Fibroblast of the aortic adventitia (primary cell): ENCODE data around the gene RPL13. TPM values are rescaled to one million over a fixed set of nuclear protein-coding genes. Genes with fewer than 3 reads are reported as not detected.
A peak's percentile ranks its signal among the peaks of the same experiment; 100 is the strongest.
"Not testable (repeated sequence)": the region's sequence is repeated elsewhere in the genome, so short reads cannot be mapped to it uniquely, and the experiment has no call there.

ENCODE experiments used
- DNase-seq: peaks from one replicate; pipeline ENCODE4 v3.0.0-alpha.2; 2010; ENCODE audit warnings: low read depth
- H3K4me3 ChIP-seq: 2 replicates; pipeline ENCODE4 v1.5.1; 2011; ENCODE audit warnings: low read depth, mild to moderate bottlenecking, control low read depth, low read length, moderate library complexity
- total RNA-seq: library from RNA; depleted of rRNA; stranded (reverse); fragments of >200 nt; gene quantifications from 2 replicates; pipeline ENCODE4 v1.2.3, GENCODE V29; 2012; ENCODE audit warnings: low replicate concordance
- TF ChIP-seq, protein P1 (sequence below): IDR thresholded peaks from 2 replicates; pipeline ENCODE4 v1.5.1; 2011; ENCODE audit warnings: mild to moderate bottlenecking, low read length, control low read depth, inconsistent platforms; ENCODE audit not compliant: insufficient read depth

RPL13 gene
- total RNA-seq, 1 donor, result 3,366 TPM

DNA sequence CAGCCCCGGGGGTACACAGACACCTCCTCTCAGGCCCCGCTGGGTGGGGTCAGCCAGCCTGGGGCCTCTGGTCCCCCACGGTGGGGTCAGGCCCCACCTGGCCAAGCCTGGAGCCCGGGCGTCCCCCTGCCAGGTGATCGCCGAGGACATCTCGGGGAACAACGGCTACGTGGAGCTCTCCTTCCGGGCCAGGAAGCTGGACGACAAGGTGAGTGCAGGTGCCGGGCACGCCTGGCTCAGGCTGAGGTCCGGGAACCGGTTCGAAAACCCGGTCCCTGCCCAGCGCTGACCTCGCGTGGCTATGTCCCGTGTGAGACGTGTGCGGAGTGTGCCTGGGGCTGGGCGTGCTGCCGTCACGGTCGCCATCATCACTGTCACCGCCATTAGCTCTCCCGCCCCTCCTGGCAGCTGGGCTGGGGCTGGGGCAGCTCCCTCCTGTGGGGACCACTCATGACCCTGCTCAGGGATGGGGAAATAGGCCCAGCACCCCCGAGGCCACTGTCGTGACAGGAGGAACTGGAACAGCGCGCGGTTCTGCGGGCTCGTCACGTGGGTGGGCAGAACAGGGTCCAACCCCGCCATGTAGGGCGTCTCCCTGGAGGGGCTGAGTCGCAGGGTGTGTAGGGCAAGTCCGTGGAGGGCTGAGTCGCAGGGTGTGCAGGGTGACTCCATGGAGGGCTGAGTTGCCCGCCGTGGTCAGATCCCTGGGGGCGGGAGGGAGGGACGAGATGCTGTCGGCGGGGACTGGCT, 23.6 kb downstream of the RPL13 start:
- no peak overlapping the region for H3K4me3 ChIP-seq
- TF ChIP-seq, protein P1, sequence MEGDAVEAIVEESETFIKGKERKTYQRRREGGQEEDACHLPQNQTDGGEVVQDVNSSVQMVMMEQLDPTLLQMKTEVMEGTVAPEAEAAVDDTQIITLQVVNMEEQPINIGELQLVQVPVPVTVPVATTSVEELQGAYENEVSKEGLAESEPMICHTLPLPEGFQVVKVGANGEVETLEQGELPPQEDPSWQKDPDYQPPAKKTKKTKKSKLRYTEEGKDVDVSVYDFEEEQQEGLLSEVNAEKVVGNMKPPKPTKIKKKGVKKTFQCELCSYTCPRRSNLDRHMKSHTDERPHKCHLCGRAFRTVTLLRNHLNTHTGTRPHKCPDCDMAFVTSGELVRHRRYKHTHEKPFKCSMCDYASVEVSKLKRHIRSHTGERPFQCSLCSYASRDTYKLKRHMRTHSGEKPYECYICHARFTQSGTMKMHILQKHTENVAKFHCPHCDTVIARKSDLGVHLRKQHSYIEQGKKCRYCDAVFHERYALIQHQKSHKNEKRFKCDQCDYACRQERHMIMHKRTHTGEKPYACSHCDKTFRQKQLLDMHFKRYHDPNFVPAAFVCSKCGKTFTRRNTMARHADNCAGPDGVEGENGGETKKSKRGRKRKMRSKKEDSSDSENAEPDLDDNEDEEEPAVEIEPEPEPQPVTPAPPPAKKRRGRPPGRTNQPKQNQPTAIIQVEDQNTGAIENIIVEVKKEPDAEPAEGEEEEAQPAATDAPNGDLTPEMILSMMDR, result no peak
- no peak for DNase-seq

DNA sequence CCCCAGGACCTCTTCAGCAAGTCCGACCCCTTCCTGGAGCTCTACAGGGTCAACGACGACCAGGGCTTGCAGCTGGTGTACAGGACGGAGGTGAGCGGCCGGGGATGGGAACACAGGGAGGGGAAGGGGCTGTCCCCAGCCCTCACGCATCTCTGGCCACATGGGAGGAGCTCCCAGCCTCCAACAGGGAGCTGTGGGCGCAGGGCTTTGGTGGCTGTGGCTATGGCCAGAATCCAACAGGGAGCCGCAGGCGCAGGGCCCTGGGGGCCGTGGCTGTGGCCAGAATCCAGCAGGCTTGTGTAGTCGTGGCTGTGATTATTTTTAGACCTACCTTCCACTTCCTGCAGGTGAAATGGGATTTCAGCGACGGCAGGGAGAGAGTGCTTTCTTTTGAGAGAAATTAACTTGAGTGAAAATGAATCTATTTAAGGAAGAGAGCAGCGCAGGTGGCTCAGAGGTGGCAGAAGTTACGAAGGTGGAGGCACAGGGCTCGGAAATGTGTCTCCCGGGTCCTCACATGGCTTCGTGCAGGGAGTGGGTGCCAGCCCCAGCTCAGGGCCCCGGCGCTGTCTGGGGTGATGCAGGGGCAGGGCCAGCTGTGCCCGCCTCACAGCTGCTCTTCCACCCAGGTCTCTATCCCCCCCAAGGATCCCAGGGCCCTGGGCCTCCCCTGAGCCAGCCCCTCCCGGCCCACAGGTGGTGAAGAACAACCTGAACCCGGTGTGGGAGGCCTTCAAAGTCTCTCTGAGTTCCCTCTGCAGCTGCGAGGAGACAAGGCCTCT, 24.5 kb downstream of the RPL13 start:
- H3K4me3 ChIP-seq, result no peak overlapping the region
- DNase-seq, result no peak
- TF ChIP-seq, protein P1, result no peak

DNA sequence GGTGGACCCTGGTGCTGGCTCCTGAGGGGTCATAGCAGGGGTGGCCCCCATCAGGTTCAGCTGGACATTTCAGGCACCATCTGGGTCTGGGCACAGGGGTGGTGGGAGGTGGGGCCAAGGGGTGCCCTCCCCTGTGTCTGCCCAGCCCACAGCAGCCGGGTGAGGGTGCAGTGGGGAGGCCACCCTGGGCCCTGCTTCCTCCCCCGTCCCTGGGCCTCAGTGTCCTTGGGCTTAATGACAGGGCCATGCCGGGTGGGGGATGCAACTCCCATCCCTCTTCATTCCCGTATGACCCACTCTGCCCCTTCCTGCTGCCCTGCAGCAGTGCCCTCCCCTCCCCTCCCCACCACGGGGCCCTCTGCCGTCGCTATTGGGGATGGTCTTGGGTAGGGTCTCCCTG, 25.7 kb downstream of the RPL13 start:
- TF ChIP-seq, protein P1, result no peak
- no peak for DNase-seq

DNA sequence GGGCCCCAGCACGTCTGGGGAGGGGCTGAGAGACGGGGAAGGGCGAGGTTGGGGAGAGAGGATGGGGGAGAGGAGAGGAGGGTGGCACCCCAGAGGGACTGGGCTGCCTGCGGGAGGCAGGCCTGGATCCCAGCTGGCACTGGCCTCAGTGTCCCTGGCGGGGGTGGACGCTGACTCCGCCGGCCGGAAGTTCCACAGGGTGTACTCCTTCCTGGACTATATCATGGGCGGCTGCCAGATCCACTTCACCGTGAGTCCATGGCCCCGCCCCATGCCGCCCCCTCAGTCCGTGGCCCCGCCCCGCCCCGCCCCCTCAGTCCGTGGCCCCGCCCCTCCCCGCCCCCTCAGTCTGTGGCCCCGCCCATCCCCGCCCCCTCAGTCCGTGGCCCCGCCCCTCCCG, 26.4 kb downstream of the RPL13 start:
- DNase-seq, result peak; percentile 54
- H3K4me3 ChIP-seq, result no peak overlapping the region
- TF ChIP-seq, protein P1, result no peak

More for the DNA sequence above, 25.7 kb downstream of the RPL13 start:
- no peak overlapping the region for H3K4me3 ChIP-seq

DNA sequence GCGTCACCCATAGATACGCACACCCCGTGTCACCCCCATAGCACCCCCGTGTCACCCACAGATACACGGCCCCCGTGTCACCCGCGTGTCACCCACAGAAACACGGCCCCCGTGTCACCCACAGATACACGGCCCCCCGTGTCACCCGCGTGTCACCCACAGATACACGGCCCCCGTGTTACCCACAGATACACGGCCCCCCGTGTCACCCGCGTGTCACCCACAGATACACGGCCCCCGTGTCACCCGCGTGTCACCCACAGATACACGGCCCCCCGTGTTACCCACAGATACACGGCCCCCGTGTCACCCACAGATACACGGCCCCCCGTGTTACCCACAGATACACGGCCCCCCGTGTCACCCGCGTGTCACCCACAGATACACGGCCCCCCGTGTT, 27.2 kb downstream of the RPL13 start:
- not testable (repeated sequence) for H3K4me3 ChIP-seq, DNase-seq

DNA sequence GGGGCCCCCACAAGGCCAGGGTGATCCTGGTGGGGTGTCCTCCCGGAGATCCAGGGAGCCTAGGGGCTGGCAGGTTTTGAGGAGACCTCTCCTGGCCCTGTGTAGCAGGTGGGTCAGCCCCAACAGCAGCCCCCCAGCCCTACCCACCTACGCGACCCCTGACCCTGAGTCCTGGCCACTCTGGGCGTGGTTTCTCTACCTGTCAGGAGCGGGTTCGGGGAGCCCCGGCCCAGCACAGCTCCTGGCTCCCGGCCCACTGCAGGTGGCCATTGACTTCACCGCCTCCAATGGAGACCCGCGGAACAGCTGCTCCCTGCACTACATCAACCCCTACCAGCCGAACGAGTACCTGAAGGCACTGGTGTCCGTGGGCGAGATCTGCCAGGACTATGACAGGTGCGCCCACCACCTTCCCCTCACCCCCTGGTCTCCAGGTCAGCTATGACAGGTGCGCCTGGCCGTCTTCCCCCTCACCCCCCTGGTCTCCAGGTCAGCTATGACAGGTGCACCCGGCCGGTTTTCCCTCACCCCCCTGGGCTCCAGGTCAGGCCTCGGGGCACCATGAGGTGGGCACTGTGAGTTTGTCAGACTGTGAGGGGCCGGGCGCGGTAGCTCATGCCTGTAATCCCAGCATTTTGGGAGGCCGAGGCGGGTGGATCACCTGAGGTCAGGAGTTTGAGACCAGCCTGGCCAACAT, 28.1 kb downstream of the RPL13 start:
- TF ChIP-seq, protein P1, result no peak

More for the DNA sequence above, 28.1 kb downstream of the RPL13 start:
- DNase-seq, result no peak
- no peak overlapping the region for H3K4me3 ChIP-seq
